Keratinocyte (primary cell): ENCODE data around the gene ASB8. TPM values are rescaled to one million over a fixed set of nuclear protein-coding genes. Genes with fewer than 3 reads are reported as not detected.

Experiments used
- DNase-seq: peaks from one replicate; pipeline ENCODE4 v3.0.0-alpha.2; 2011; ENCODE audit warnings: low read depth, missing footprints, low spot score
- FAIRE-seq: peaks from 2 replicates; lab custom pipeline; 2011; peaks lifted over from hg19 to GRCh38; lab: Jason Lieb, UNC
- H2AFZ ChIP-seq: 2 replicates; pipeline ENCODE4 v1.6.0; 2012; ENCODE audit warnings: low read length, control low read depth, inconsistent platforms; ENCODE audit not compliant: control insufficient read depth
- H3K27ac ChIP-seq: 2 replicates; pipeline ENCODE4 v1.5.1; 2011; ENCODE audit warnings: low read length; ENCODE audit not compliant: control insufficient read depth, insufficient read depth
- H3K27me3 ChIP-seq: 3 replicates; pipeline ENCODE4 v1.6.0; 2011; ENCODE audit warnings: low read length; ENCODE audit not compliant: control insufficient read depth, insufficient read depth; ENCODE audit errors: extremely low read depth
- H3K36me3 ChIP-seq, 2 experiments: 2 replicates in 1 of 2; 3 replicates in 1 of 2; pipeline ENCODE4 v1.5.1; 2011; ENCODE audit warnings: low read length in 2 of 2, mild to moderate bottlenecking in 1 of 2; ENCODE audit not compliant: control insufficient read depth in 2 of 2, insufficient read depth in 2 of 2; ENCODE audit errors: extremely low read depth in 1 of 2
- H3K4me1 ChIP-seq: 3 replicates; pipeline ENCODE4 v1.5.1; 2011; ENCODE audit warnings: low read length; ENCODE audit not compliant: control insufficient read depth, insufficient read depth; ENCODE audit errors: extremely low read depth
- H3K4me2 ChIP-seq: 3 replicates; pipeline ENCODE4 v1.6.0; 2011; ENCODE audit warnings: low read depth, low read length; ENCODE audit not compliant: control insufficient read depth, insufficient read depth; ENCODE audit errors: extremely low read depth
- H3K4me3 ChIP-seq, 3 experiments: fragments of 200-600 bp in 1 of 3; sonication (generic) in 1 of 3; 2 replicates in 2 of 3; 3 replicates in 1 of 3; pipeline ENCODE4 v1.5.1; 2011 to 2016; ENCODE audit warnings: low read length in 3 of 3, mild to moderate bottlenecking in 3 of 3, control low read depth in 2 of 3, inconsistent platforms in 1 of 3, low read depth in 1 of 3, mixed read lengths in 1 of 3, mixed run types in 1 of 3, moderate library complexity in 1 of 3; ENCODE audit not compliant: control insufficient read depth in 2 of 3, insufficient read depth in 2 of 3; ENCODE audit errors: extremely low read depth in 1 of 3
- H3K79me2 ChIP-seq: 2 replicates; pipeline ENCODE4 v1.6.0; 2012; ENCODE audit warnings: low read length; ENCODE audit not compliant: control insufficient read depth, insufficient read depth
- H3K9ac ChIP-seq: 3 replicates; pipeline ENCODE4 v1.6.0; 2011; ENCODE audit warnings: low read length; ENCODE audit not compliant: control insufficient read depth, insufficient read depth; ENCODE audit errors: extremely low read depth
- H3K9me1 ChIP-seq: 3 replicates; pipeline ENCODE4 v1.6.0; 2011; ENCODE audit warnings: low read length; ENCODE audit not compliant: control insufficient read depth, insufficient read depth; ENCODE audit errors: extremely low read depth
- H3K9me3 ChIP-seq: 2 replicates; pipeline ENCODE4 v1.5.1; 2012; ENCODE audit warnings: low read depth, low read length; ENCODE audit not compliant: control insufficient read depth
- H4K20me1 ChIP-seq: 3 replicates; pipeline ENCODE4 v1.6.0; 2011; ENCODE audit warnings: low read length; ENCODE audit not compliant: control insufficient read depth, insufficient read depth; ENCODE audit errors: extremely low read depth
- EZH2 ChIP-seq: IDR thresholded peaks from one replicate; pipeline ENCODE4 v1.6.1; 2012; ENCODE audit warnings: inconsistent platforms, mild to moderate bottlenecking, low read length, moderate library complexity
- dilution Hi-C: fragments of 300-500 bp; cut with MboI; formaldehyde crosslinking; loops from one replicate; pipeline ENCODE4 v1.7.0; 2020; ENCODE audit warnings: low sequenced_read_pairs; ENCODE audit not compliant: extremely low pct_ligation_motif_present
- polyA plus RNA-seq, 5 experiments: library from polyadenylated mRNA; depleted of rRNA in 3 of 5; stranded (reverse) in 3 of 5; stranded (forward) in 1 of 5; unstranded in 1 of 5; fragments of >200 nt; gene quantifications; 1 replicate in 1 of 5; 2 replicates in 3 of 5; 3 replicates in 1 of 5; pipeline versions ENCODE4 v1.2.1 to v1.2.3, GENCODE V29; 2011 to 2012; ENCODE audit warnings: missing spikeins in 2 of 5, low read depth in 1 of 5, low replicate concordance in 1 of 5
- TF ChIP-seq, protein P1 (sequence below), 3 experiments: IDR thresholded peaks in 1 of 3; conservative IDR thresholded peaks in 1 of 3; optimal IDR thresholded peaks in 1 of 3; 2 replicates in 2 of 3; 3 replicates in 1 of 3; pipeline versions ENCODE3 to v1.5.1; 2011; ENCODE audit warnings: low read length in 3 of 3, mild to moderate bottlenecking in 3 of 3, moderate library complexity in 2 of 3, control low read depth in 1 of 3, inconsistent platforms in 1 of 3; ENCODE audit not compliant: insufficient read depth in 2 of 3; ENCODE audit errors: extremely low read depth in 1 of 3

ASB8 gene
- polyA plus RNA-seq, 1 donor (not counting 4 experiments of a cell fraction or from before 2014, with no cell fraction given) = 18.4 TPM

DNA sequence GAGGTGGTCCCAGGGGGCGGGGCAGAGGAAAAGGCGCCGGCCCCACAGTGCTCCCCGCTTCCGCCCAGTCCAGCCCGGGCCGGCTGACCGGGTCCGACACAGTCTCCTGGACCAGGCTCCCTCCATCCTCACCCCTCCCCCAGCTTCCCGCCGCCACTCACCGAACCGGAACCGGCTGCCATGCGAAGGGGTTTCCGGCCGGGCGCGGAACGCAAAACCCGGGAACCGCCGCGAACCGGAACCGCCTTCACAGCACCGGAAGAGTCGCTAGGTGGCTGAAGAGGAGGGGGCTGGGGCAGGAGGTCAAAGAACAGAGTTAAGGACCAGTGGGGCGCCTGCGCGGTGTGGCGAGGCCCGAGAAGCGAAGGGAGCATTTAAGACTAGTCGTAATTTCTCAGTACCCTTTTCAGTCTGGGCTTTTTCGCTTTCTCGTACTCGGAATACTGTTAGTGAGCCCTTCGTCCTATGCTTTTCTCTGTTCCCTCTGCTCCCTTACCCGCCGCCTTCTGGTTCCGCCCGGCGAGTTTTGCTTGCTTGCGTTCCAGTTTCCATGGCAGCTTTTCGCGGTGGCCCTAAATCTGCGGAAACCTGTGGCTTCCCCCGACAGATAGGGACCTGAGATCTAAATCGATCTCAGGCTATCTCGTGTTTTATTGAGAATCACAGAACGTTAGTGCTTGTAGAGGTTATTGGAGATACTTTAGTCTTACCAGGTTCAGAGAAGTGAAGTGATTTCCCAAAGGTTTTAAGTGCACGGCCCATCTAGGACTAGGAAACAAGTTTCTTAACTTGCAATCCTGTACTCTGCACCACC lies 51.2 kb downstream of the ASB8 start, which contains the start of gene SENP1:
TSS of gene SENP1 (minus strand) at position 213 of the 814 bp plus-strand sequence. CDS start 4,607 bp downstream, outside the sequence.
- no peaks in the 10 kb centered on the region for H3K36me3 ChIP-seq
- no peak for FAIRE-seq
- dilution Hi-C loops = no loop called here

GRCh38 chr12:48105321-48105866 lies 51.9 kb downstream of the ASB8 start:
- H3K9me3 ChIP-seq = no peaks in the 10 kb centered on the region
- no peak for DNase-seq
- peak overlapping the region; percentile 98 for H3K9ac ChIP-seq
- peak overlapping the region; percentile 82 to 91 (median 91) for H3K4me3 ChIP-seq
- H3K36me3 ChIP-seq = no peaks in the 10 kb centered on the region
- H3K9me1 ChIP-seq = no peaks in the 10 kb centered on the region
- no peak for FAIRE-seq
- H4K20me1 ChIP-seq = no peaks in the 10 kb centered on the region
- H2AFZ ChIP-seq = peak overlapping the region; percentile 99
- H3K27me3 ChIP-seq = no peaks in the 10 kb centered on the region
- H3K79me2 ChIP-seq = peaks cover 38% of the 10 kb centered on the region
- H3K4me1 ChIP-seq = peaks cover 17% of the 10 kb centered on the region
- H3K27ac ChIP-seq = peak overlapping the region; percentile 98
- dilution Hi-C loops = no loop called here
- TF ChIP-seq, protein P1, sequence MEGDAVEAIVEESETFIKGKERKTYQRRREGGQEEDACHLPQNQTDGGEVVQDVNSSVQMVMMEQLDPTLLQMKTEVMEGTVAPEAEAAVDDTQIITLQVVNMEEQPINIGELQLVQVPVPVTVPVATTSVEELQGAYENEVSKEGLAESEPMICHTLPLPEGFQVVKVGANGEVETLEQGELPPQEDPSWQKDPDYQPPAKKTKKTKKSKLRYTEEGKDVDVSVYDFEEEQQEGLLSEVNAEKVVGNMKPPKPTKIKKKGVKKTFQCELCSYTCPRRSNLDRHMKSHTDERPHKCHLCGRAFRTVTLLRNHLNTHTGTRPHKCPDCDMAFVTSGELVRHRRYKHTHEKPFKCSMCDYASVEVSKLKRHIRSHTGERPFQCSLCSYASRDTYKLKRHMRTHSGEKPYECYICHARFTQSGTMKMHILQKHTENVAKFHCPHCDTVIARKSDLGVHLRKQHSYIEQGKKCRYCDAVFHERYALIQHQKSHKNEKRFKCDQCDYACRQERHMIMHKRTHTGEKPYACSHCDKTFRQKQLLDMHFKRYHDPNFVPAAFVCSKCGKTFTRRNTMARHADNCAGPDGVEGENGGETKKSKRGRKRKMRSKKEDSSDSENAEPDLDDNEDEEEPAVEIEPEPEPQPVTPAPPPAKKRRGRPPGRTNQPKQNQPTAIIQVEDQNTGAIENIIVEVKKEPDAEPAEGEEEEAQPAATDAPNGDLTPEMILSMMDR (optimal IDR thresholded peaks at IDR 0.05 in 1 of 3, IDR thresholded peaks at IDR 0.05 in 1 of 3, conservative IDR thresholded peaks at IDR 0.05 in 1 of 3; ENCODE audit: extremely low read depth in 1 of 3, insufficient read depth in 2 of 3, low read length in 3 of 3) = no peak
- no peak for TF ChIP-seq EZH2
- H3K4me2 ChIP-seq = peak overlapping the region; percentile 90

More for the DNA sequence above, 51.2 kb downstream of the ASB8 start, which contains the start of gene SENP1:
- peak within 1 kb of the TSS; percentile 99 for H2AFZ ChIP-seq
- no peak for DNase-seq
- peaks cover 17% of the 10 kb centered on the region for H3K4me1 ChIP-seq
- no peaks in the 10 kb centered on the region for H3K9me3 ChIP-seq
- H3K9me1 ChIP-seq = no peaks in the 10 kb centered on the region
- H3K27ac ChIP-seq = peak within 1 kb of the TSS; percentile 98
- H3K4me3 ChIP-seq = peak within 1 kb of the TSS; percentile 82 to 91 (median 91)
- H3K4me2 ChIP-seq = peak within 1 kb of the TSS; percentile 90
- no peak for TF ChIP-seq EZH2
- TF ChIP-seq, protein P1 (optimal IDR thresholded peaks at IDR 0.05 in 1 of 3, IDR thresholded peaks at IDR 0.05 in 1 of 3, conservative IDR thresholded peaks at IDR 0.05 in 1 of 3; ENCODE audit: extremely low read depth in 1 of 3, insufficient read depth in 2 of 3, low read length in 3 of 3) = peak in 1 of 3 experiments; percentile 32
- H3K9ac ChIP-seq = peak within 1 kb of the TSS; percentile 98
- peaks cover 38% of the 10 kb centered on the region for H3K79me2 ChIP-seq
- no peaks in the 10 kb centered on the region for H4K20me1 ChIP-seq
- H3K27me3 ChIP-seq = no peaks in the 10 kb centered on the region
